ENCODE results near the gene CREB3L1. TPM values are rescaled to one million over a fixed set of nuclear protein-coding genes. Genes with fewer than 3 reads are reported as not detected.
"Not testable (repeated sequence)": the region's sequence is repeated elsewhere in the genome, so short reads cannot be mapped to it uniquely, and the experiment has no call there.

The CREB3L1 gene
- polyA plus RNA-seq, 6 donors from 2014 or later, result not detected

GRCh38 chr11:46252373-46252914, 25.0 kb upstream of the CREB3L1 start:
- DNase-seq, result no peak

GRCh38 chr11:46253258-46254132, 24.0 kb upstream of the CREB3L1 start:
- ATAC-seq (ENCODE audit: low read depth in 2 of 2), result no peak

More at GRCh38 chr11:46252373-46252914, 25.0 kb upstream of the CREB3L1 start:
- Mint-ChIP-seq H3K9me3 (no peaks in the 10 kb centered on the region), H3K27me3 (peaks cover 8 to 49% (median 23%) of the 10 kb centered on the region in 3 donors), H3K36me3 (no peaks in the 10 kb centered on the region), H3K4me1 (no peaks in the 10 kb centered on the region), H3K4me3 (no peak overlapping the region), H3K27ac (peak overlapping the region in 1 of 6 donors; percentile 23)
- ATAC-seq (ENCODE audit: low read depth in 2 of 2), result no peak

GRCh38 chr11:46254133-46254491, 23.4 kb upstream of the CREB3L1 start:
- Mint-ChIP-seq H3K4me1 (no peaks in the 10 kb centered on the region), H3K27me3 (peaks cover 8 to 32% (median 23%) of the 10 kb centered on the region in 3 donors), H3K4me3 (no peak overlapping the region), H3K9me3 (no peaks in the 10 kb centered on the region), H3K36me3 (no peaks in the 10 kb centered on the region), H3K27ac (no peak overlapping the region)
- ATAC-seq (ENCODE audit: low read depth in 2 of 2) (no peak), DNase-seq (no peak)

More at GRCh38 chr11:46253258-46254132, 24.0 kb upstream of the CREB3L1 start:
- H3K36me3 Mint-ChIP-seq, result no peaks in the 10 kb centered on the region
- H3K27me3 Mint-ChIP-seq, result peaks cover 8 to 38% (median 23%) of the 10 kb centered on the region in 3 donors
- H3K4me3 Mint-ChIP-seq, result no peak overlapping the region
- DNase-seq, result no peak
- no peak overlapping the region for H3K27ac Mint-ChIP-seq
- H3K9me3 Mint-ChIP-seq, result no peaks in the 10 kb centered on the region
- H3K4me1 Mint-ChIP-seq, result no peaks in the 10 kb centered on the region

- ATAC-seq (ENCODE audit: low read depth in 2 of 2), result no peak
These were observed 20.9 kb upstream of the CREB3L1 start for GRCh38 chr11:46256540-46257001.

DNA sequence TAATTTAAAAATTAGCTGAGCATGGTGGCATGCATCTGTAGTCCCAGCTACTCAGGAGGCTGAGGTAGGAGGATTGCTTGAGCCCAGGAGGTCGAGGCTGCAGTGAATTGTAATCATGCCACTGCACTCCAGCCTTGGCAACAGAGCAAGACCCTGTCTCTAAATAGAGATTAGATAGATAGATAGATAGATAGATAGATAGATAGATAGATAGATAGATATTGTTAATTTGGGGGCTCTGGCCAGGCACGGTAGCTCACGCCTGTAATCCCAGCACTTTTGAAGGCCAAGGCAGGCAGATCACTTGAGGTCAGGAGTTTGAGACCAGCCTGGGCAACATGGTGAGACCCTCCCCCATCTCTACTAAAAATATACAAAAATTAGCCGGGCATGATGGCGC, 18.1 kb upstream of the CREB3L1 start:
- H3K36me3 Mint-ChIP-seq; H3K4me1 Mint-ChIP-seq; H3K27ac Mint-ChIP-seq; DNase-seq; ATAC-seq (ENCODE audit: low read depth in 2 of 2); H3K4me3 Mint-ChIP-seq; H3K9me3 Mint-ChIP-seq: not testable (repeated sequence)
- H3K27me3 Mint-ChIP-seq, result peaks cover 4 to 11% (median 7%) of the 10 kb centered on the region in 3 donors

More at GRCh38 chr11:46256540-46257001, 20.9 kb upstream of the CREB3L1 start:
- no peak for DNase-seq
- Mint-ChIP-seq H3K9me3 (no peaks in the 10 kb centered on the region), H3K36me3 (no peaks in the 10 kb centered on the region), H3K4me3 (no peak overlapping the region), H3K27me3 (peaks cover 4 to 17% (median 15%) of the 10 kb centered on the region in 3 donors), H3K27ac (no peak overlapping the region), H3K4me1 (no peaks in the 10 kb centered on the region)

GRCh38 chr11:46259971-46260560, 17.4 kb upstream of the CREB3L1 start:
- H3K4me3 Mint-ChIP-seq, result no peak overlapping the region
- peaks cover 4 to 16% (median 13%) of the 10 kb centered on the region in 3 donors for H3K27me3 Mint-ChIP-seq
- ATAC-seq (ENCODE audit: low read depth in 2 of 2) (no peak), DNase-seq (no peak)
- no peak overlapping the region for H3K27ac Mint-ChIP-seq
- peaks cover 0 to 9% of the 10 kb centered on the region in 2 donors for H3K36me3 Mint-ChIP-seq
- H3K9me3 Mint-ChIP-seq, result peaks cover 2 to 8% (median 3%) of the 10 kb centered on the region in 7 donors
- H3K4me1 Mint-ChIP-seq, result no peaks in the 10 kb centered on the region

DNA sequence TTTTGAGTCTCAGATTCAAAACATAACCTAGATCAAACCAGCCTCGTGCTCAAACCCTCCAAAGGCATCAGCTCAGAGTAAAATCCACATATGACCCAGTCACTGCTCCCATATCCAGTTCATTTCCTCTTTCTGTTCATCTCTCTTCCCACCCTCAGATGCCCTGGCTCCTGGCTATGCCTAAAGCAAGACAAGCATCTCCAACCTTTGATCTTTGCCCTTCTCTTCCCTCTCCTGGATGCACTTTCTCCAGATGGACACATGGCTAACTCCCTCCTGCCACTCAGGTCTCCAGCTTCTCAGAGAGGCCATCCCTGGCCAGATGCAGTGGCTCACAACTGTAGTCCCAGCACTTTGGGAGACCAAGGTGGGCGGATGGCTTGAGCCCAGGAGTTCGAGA, 14.3 kb upstream of the CREB3L1 start:
- ATAC-seq (ENCODE audit: low read depth in 2 of 2), result no peak
- Mint-ChIP-seq H3K27ac (no peak overlapping the region), H3K27me3 (peaks cover 9 to 18% (median 17%) of the 10 kb centered on the region in 3 donors), H3K36me3 (peaks cover 0 to 9% of the 10 kb centered on the region in 2 donors), H3K9me3 (peaks cover 2 to 8% (median 3%) of the 10 kb centered on the region in 7 donors), H3K4me1 (no peaks in the 10 kb centered on the region), H3K4me3 (no peak overlapping the region)
- no peak for DNase-seq

- Mint-ChIP-seq H3K36me3 (peaks cover 0 to 9% of the 10 kb centered on the region in 2 donors), H3K27me3 (peaks cover 9 to 21% (median 18%) of the 10 kb centered on the region in 3 donors), H3K9me3 (peaks cover 2 to 8% (median 3%) of the 10 kb centered on the region in 7 donors), H3K4me1 (no peaks in the 10 kb centered on the region), H3K27ac (peak overlapping the region in 1 of 6 donors; percentile 85), H3K4me3 (no peak overlapping the region)
- ATAC-seq (ENCODE audit: low read depth in 2 of 2), result no peak
- no peak for DNase-seq
These were observed 13.4 kb upstream of the CREB3L1 start for GRCh38 chr11:46264030-46264429.

- Mint-ChIP-seq H3K9me3 (peaks cover 2 to 8% (median 3%) of the 10 kb centered on the region in 7 donors), H3K27ac (no peak overlapping the region), H3K4me1 (no peaks in the 10 kb centered on the region), H3K27me3 (peaks cover 9 to 21% (median 18%) of the 10 kb centered on the region in 3 donors), H3K4me3 (peak overlapping the region in 1 of 8 donors; percentile 69), H3K36me3 (peaks cover 0 to 9% of the 10 kb centered on the region in 2 donors)
- DNase-seq (no peak), ATAC-seq (ENCODE audit: low read depth in 2 of 2) (no peak)
These were observed 12.5 kb upstream of the CREB3L1 start for GRCh38 chr11:46264976-46265375.

DNA sequence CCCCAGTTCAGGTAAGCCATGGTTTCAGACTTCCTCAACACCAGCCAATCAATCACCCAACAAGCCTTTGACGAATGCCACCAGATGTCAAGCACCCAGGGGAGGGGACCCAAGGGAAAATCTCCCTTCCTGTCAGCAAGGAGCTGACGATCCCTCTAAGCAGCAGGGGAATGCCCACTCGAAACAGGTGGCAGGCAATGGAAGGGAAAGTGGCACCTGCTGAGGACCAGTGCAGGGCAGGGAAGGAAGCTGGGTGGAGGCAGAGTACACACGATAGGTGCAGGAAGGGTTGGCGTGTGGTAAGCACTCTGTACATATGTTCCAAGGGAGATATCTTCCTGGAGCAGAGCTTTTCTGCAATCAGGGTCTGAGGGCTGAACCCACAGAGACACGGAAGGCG, 11.7 kb upstream of the CREB3L1 start:
- no peaks in the 10 kb centered on the region for H3K4me1 Mint-ChIP-seq
- ATAC-seq (ENCODE audit: low read depth in 2 of 2) (no peak), DNase-seq (no peak)
- peaks cover 2 to 8% (median 3%) of the 10 kb centered on the region in 7 donors for H3K9me3 Mint-ChIP-seq
- H3K36me3 Mint-ChIP-seq, result peaks cover 0 to 9% of the 10 kb centered on the region in 2 donors
- peaks cover 9 to 21% (median 18%) of the 10 kb centered on the region in 3 donors for H3K27me3 Mint-ChIP-seq
- H3K27ac Mint-ChIP-seq, result peak overlapping the region in 1 of 6 donors; percentile 29
- peak overlapping the region in 1 of 8 donors; percentile 22 for H3K4me3 Mint-ChIP-seq

- no peak for ATAC-seq (ENCODE audit: low read depth in 2 of 2)
- H3K4me3 Mint-ChIP-seq, result no peak overlapping the region
- H3K4me1 Mint-ChIP-seq, result no peaks in the 10 kb centered on the region
- DNase-seq, result no peak
- peaks cover 0 to 5% of the 10 kb centered on the region in 2 donors for H3K36me3 Mint-ChIP-seq
- peaks cover 2 to 4% (median 3%) of the 10 kb centered on the region in 7 donors for H3K9me3 Mint-ChIP-seq
- peaks cover 13 to 25% (median 19%) of the 10 kb centered on the region in 3 donors for H3K27me3 Mint-ChIP-seq
- no peak overlapping the region for H3K27ac Mint-ChIP-seq
These were observed 9.5 kb upstream of the CREB3L1 start for GRCh38 chr11:46267930-46268329.

DNA sequence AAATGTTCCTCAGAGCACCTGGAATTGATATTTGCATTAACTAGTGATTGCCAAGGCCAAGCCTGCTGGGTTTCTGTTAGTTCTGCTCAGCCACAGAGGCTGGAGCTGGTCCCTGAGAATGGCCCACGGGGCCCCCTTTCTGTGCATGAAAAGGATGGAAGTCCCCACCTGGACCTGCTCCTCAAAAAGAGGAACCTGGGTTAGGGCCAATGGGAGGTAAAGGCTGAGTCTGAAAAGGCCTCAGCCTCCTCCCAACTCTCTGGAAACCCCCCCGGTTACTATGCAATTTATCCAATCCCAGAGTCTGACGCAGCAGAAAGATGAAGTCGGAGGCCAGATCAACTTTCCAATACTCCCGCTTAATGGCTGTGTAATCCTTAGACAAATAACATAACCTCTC, 6.8 kb upstream of the CREB3L1 start:
- Mint-ChIP-seq H3K9me3 (no peaks in the 10 kb centered on the region), H3K4me1 (no peaks in the 10 kb centered on the region), H3K27ac (no peak overlapping the region), H3K4me3 (no peak overlapping the region), H3K27me3 (peaks cover 8 to 21% (median 9%) of the 10 kb centered on the region in 3 donors), H3K36me3 (no peaks in the 10 kb centered on the region)
- ATAC-seq (ENCODE audit: low read depth in 2 of 2) (peak; percentile 69 to 75), DNase-seq (no peak)

GRCh38 chr11:46271407-46271806, 6.1 kb upstream of the CREB3L1 start:
- no peak overlapping the region for H3K27ac Mint-ChIP-seq
- no peaks in the 10 kb centered on the region for H3K36me3 Mint-ChIP-seq
- peaks cover 8 to 22% (median 12%) of the 10 kb centered on the region in 3 donors for H3K27me3 Mint-ChIP-seq
- no peak overlapping the region for H3K4me3 Mint-ChIP-seq
- no peaks in the 10 kb centered on the region for H3K9me3 Mint-ChIP-seq
- ATAC-seq (ENCODE audit: low read depth in 2 of 2) (no peak), DNase-seq (no peak)
- no peaks in the 10 kb centered on the region for H3K4me1 Mint-ChIP-seq

Measured in naive B cell (primary cell).